Endothelial cell of umbilical vein (primary cell): Measurements from ENCODE around the gene CFHR2. TPM values are rescaled to one million over a fixed set of nuclear protein-coding genes. Genes with fewer than 3 reads are reported as not detected.

Experiments used
- BruUV-seq: library from RNA; stranded (reverse); fragments of 400-500 nt; replicated peaks from 2 replicates; lab custom pipeline; 2021; lab: Mats Ljungman, UMichigan
- CTCF ChIA-PET: fragments of 300-600, 350-600 bp; sonication (Branson Sonifier 250); formaldehyde crosslinking; loops from one replicate; lab custom pipeline; 2021; ENCODE audit warnings: antibody characterized with exemption, inconsistent platforms; lab: Charles Lee
- POLR2A ChIA-PET: fragments of 300-600, 350-600 bp; sonication (Branson Sonifier 250); formaldehyde crosslinking; loops from one replicate; lab custom pipeline; 2021; ENCODE audit warnings: antibody characterized with exemption, inconsistent platforms; lab: Charles Lee
- DNase-seq: peaks from one replicate; pipeline ENCODE4 v3.0.0-alpha.2; 2011; ENCODE audit warnings: low read depth, low spot score
- FAIRE-seq: peaks from 2 replicates; lab custom pipeline; 2011; peaks lifted over from hg19 to GRCh38; lab: Jason Lieb, UNC
- H2AFZ ChIP-seq: 2 replicates; pipeline ENCODE4 v1.6.0; 2012; ENCODE audit warnings: low read depth, low read length, control low read depth, inconsistent platforms
- H3K27ac ChIP-seq: 2 replicates; pipeline ENCODE4 v1.5.1; 2011; ENCODE audit warnings: low read depth, mild to moderate bottlenecking, control low read depth, low read length, moderate library complexity; ENCODE audit not compliant: insufficient read depth
- H3K27me3 ChIP-seq, 2 experiments: 2 replicates each; pipeline versions ENCODE4 v1.6.0 to v1.6.1; 2011; ENCODE audit warnings: low read length in 2 of 2, mixed read lengths in 1 of 2; ENCODE audit not compliant: control insufficient read depth in 2 of 2, insufficient read depth in 2 of 2
- H3K36me3 ChIP-seq, 2 experiments: 2 replicates in 1 of 2; 3 replicates in 1 of 2; pipeline ENCODE4 v1.5.1; 2011; ENCODE audit warnings: low read length in 2 of 2, mild to moderate bottlenecking in 1 of 2, moderate library complexity in 1 of 2; ENCODE audit not compliant: control insufficient read depth in 2 of 2, insufficient read depth in 2 of 2; ENCODE audit errors: extremely low read depth in 1 of 2
- H3K4me1 ChIP-seq: 3 replicates; pipeline ENCODE4 v1.5.1; 2011; ENCODE audit warnings: mild to moderate bottlenecking, low read length; ENCODE audit not compliant: control insufficient read depth, insufficient read depth; ENCODE audit errors: extremely low read depth
- H3K4me2 ChIP-seq: 2 replicates; pipeline ENCODE4 v1.6.1; 2011; ENCODE audit warnings: low read length, control low read depth, mixed read lengths; ENCODE audit not compliant: insufficient read depth
- H3K4me3 ChIP-seq, 3 experiments: fragments of 200-600 bp in 1 of 3; sonication (generic), shearing (Covaris generic) in 1 of 3; replicated peaks in 1 of 3; 2 replicates each; pipeline ENCODE4 v1.5.1; 2011 to 2016; ENCODE audit warnings: control low read depth in 3 of 3, low read length in 3 of 3, mild to moderate bottlenecking in 2 of 3, inconsistent platforms in 1 of 3, low read depth in 1 of 3, moderate library complexity in 1 of 3; ENCODE audit not compliant: insufficient read depth in 1 of 3
- H3K79me2 ChIP-seq: 2 replicates; pipeline ENCODE4 v1.6.0; 2012; ENCODE audit warnings: low read length, inconsistent platforms; ENCODE audit not compliant: control insufficient read depth, insufficient read depth
- H3K9ac ChIP-seq: replicated peaks from 2 replicates; pipeline ENCODE3; 2011; ENCODE audit warnings: low read length, control low read depth; ENCODE audit not compliant: insufficient read depth; ENCODE audit errors: extremely low read depth
- H3K9me1 ChIP-seq: replicated peaks from 3 replicates; pipeline ENCODE4 v1.6.0; 2011; ENCODE audit warnings: mild to moderate bottlenecking, low read length; ENCODE audit not compliant: control insufficient read depth, insufficient read depth; ENCODE audit errors: extremely low read depth
- H3K9me3 ChIP-seq: replicated peaks from 2 replicates; pipeline ENCODE4 v1.5.1; 2012; ENCODE audit warnings: low read length, inconsistent platforms; ENCODE audit not compliant: control insufficient read depth, insufficient read depth
- H4K20me1 ChIP-seq: replicated peaks from 2 replicates; pipeline ENCODE3; 2011; ENCODE audit warnings: mild to moderate bottlenecking, low read length; ENCODE audit not compliant: control insufficient read depth, insufficient read depth; ENCODE audit errors: extremely low read depth
- EZH2 ChIP-seq: IDR thresholded peaks from 2 replicates; pipeline ENCODE4 v1.6.1; 2012; ENCODE audit warnings: borderline replicate concordance, low read depth, mild to moderate bottlenecking, moderate library complexity, low read length, inconsistent platforms; ENCODE audit not compliant: severe bottlenecking
- FOS ChIP-seq: IDR thresholded peaks from 2 replicates; pipeline ENCODE4 v1.6.1; 2011; ENCODE audit warnings: mild to moderate bottlenecking, low read length, moderate library complexity, borderline replicate concordance; ENCODE audit not compliant: insufficient read depth
- GATA2 ChIP-seq: IDR thresholded peaks from 2 replicates; pipeline ENCODE4 v1.7.0; 2011; ENCODE audit warnings: low read depth, mild to moderate bottlenecking, moderate library complexity, mixed read lengths, low read length; ENCODE audit not compliant: insufficient read length, insufficient read depth
- JUN ChIP-seq: IDR thresholded peaks from 2 replicates; pipeline ENCODE4 v1.6.1; 2011; ENCODE audit warnings: borderline replicate concordance, low read depth; ENCODE audit not compliant: insufficient read length, insufficient read depth
- MAX ChIP-seq: IDR thresholded peaks from 2 replicates; pipeline ENCODE4 v1.6.1; 2011; ENCODE audit not compliant: insufficient read depth, insufficient read length
- POLR2A ChIP-seq: IDR thresholded peaks from 2 replicates; pipeline ENCODE4 v1.6.1; 2012; ENCODE audit warnings: low read depth, mild to moderate bottlenecking, control low read depth, low read length
- POLR2AphosphoS5 ChIP-seq: IDR thresholded peaks from 2 replicates; pipeline ENCODE4 v1.6.1; 2012; ENCODE audit warnings: low read depth, mild to moderate bottlenecking, control low read depth, low read length, moderate library complexity; ENCODE audit not compliant: insufficient read depth
- dilution Hi-C: fragments of 300-500 bp; cut with MboI; formaldehyde crosslinking; loops from one replicate; pipeline ENCODE4 v1.15.0; 2019; ENCODE audit warnings: low sequenced_read_pairs; ENCODE audit not compliant: extremely low pct_ligation_motif_present
- intact Hi-C: fragments of 100-400 bp; cut with micrococcal nuclease; formaldehyde crosslinking; loops from one replicate; pipeline ENCODE4 v1.10.0; 2022
- polyA plus RNA-seq, 4 experiments: library from polyadenylated mRNA; depleted of rRNA in 3 of 4; stranded (reverse) in 3 of 4; unstranded in 1 of 4; fragments of >200 nt; gene quantifications; 2 replicates each; pipeline versions ENCODE4 v1.2.1 to v1.2.3, GENCODE V29; 2011 to 2012; ENCODE audit warnings: missing spikeins in 1 of 4
- total RNA-seq: library from RNA; stranded (reverse); gene quantifications from 2 replicates; pipeline ENCODE4 v1.2.3, GENCODE V29; 2021
- TF ChIP-seq, protein P1 (sequence below), 2 donors: IDR thresholded peaks; 1 replicate in 1 of 2; 2 replicates in 1 of 2; pipeline ENCODE4 v1.5.1; 2011; ENCODE audit warnings: low read length in 2 of 2, mild to moderate bottlenecking in 2 of 2, moderate library complexity in 2 of 2, control low read depth in 1 of 2, inconsistent platforms in 1 of 2, low read depth in 1 of 2; ENCODE audit not compliant: insufficient read depth in 1 of 2; ENCODE audit errors: extremely low read depth in 1 of 2

CFHR2 gene
- total and polyA plus RNA-seq, 2 donors (not counting 3 experiments of a cell fraction or from before 2014, with no cell fraction given), result not detected

- Histone ChIP-seq H3K4me1 (no peaks in the 10 kb centered on the region), H3K36me3 (no peaks in the 10 kb centered on the region), H3K27ac (no peak overlapping the region), H3K9me1 (no peaks in the 10 kb centered on the region), H3K9ac (no peak overlapping the region), H3K27me3 (no peaks in the 10 kb centered on the region), H3K4me3 (no peak overlapping the region), H4K20me1 (no peaks in the 10 kb centered on the region), H3K9me3 (no peaks in the 10 kb centered on the region), H3K4me2 (no peak overlapping the region), H2AFZ (no peak overlapping the region), H3K79me2 (no peaks in the 10 kb centered on the region)
- ChIA-PET CTCF (no interaction called here), POLR2A (no interaction called here)
- TF ChIP-seq GATA2 (no peak), FOS (no peak), MAX (no peak), JUN (no peak)
- no peak for DNase-seq
- no peak for FAIRE-seq
- intact Hi-C loops, result no loop called here
- dilution Hi-C loops, result no loop called here
- BruUV-seq, result no TSS peak
Measured at GRCh38 chr1:196951711-196952394, 8.3 kb downstream of the CFHR2 start.

- POLR2A ChIA-PET, result no interaction called here
- no peaks in the 10 kb centered on the region for H3K4me1 ChIP-seq
- H3K4me3 ChIP-seq, result no peak overlapping the region
- H3K9me1 ChIP-seq, result no peaks in the 10 kb centered on the region
- TF ChIP-seq, protein P1, sequence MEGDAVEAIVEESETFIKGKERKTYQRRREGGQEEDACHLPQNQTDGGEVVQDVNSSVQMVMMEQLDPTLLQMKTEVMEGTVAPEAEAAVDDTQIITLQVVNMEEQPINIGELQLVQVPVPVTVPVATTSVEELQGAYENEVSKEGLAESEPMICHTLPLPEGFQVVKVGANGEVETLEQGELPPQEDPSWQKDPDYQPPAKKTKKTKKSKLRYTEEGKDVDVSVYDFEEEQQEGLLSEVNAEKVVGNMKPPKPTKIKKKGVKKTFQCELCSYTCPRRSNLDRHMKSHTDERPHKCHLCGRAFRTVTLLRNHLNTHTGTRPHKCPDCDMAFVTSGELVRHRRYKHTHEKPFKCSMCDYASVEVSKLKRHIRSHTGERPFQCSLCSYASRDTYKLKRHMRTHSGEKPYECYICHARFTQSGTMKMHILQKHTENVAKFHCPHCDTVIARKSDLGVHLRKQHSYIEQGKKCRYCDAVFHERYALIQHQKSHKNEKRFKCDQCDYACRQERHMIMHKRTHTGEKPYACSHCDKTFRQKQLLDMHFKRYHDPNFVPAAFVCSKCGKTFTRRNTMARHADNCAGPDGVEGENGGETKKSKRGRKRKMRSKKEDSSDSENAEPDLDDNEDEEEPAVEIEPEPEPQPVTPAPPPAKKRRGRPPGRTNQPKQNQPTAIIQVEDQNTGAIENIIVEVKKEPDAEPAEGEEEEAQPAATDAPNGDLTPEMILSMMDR (IDR thresholded peaks at IDR 0.05; ENCODE audit: extremely low read depth in 1 of 2, insufficient read depth in 1 of 2, low read depth in 1 of 2, low read length in 2 of 2), result no peak
- TF ChIP-seq MAX (no peak), GATA2 (no peak), EZH2 (no peak), POLR2AphosphoS5 (no peak), POLR2A (no peak), JUN (no peak)
- no peak overlapping the region for H3K27ac ChIP-seq
- no peaks in the 10 kb centered on the region for H3K79me2 ChIP-seq
- dilution Hi-C loops (no loop called here), intact Hi-C loops (no loop called here)
- DNase-seq, result no peak
- no TSS peak for BruUV-seq
- H3K4me2 ChIP-seq, result no peak overlapping the region
- H2AFZ ChIP-seq, result no peak overlapping the region
- no peak for FAIRE-seq
- no peaks in the 10 kb centered on the region for H3K27me3 ChIP-seq
- H3K9ac ChIP-seq, result no peak overlapping the region
- CTCF ChIA-PET, result no interaction called here
- no peaks in the 10 kb centered on the region for H4K20me1 ChIP-seq
- no peaks in the 10 kb centered on the region for H3K9me3 ChIP-seq
- no peaks in the 10 kb centered on the region for H3K36me3 ChIP-seq
Measured at GRCh38 chr1:196954778-196955177, 11.2 kb downstream of the CFHR2 start.
